ENCODE results near the gene SMARCAL1.

DNA sequence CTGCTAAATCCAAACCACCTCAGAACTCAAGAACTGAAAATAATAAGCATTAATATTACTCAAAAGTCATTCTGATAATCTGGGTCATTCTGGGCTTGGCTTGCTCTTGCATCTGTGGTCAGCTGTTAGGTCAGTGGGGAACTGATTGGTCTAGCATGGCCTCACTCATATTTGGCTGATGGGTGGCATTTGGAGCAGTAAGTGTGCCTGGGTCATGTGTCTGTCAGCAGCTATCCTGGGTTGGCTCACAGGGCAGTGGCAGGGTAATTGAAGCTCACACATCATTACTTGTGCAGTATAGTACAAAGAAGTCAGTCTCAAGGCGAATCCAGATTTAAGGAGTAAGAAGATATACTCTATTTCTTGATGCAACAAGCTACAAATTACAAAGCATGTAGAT is 95.9 kb downstream of the SMARCAL1 start:
- no peak for TF ChIP-seq TEAD4 (IDR thresholded peaks at IDR 0.05)
- no peak for TF ChIP-seq CREB1 (IDR thresholded peaks at IDR 0.05; ENCODE audit: low read depth)
- no peak for TF ChIP-seq EGR1 (IDR thresholded peaks at IDR 0.05)
- no peak for TF ChIP-seq REST (IDR thresholded peaks at IDR 0.05; ENCODE audit: low read depth)
- no peak for TF ChIP-seq RAD21 (IDR thresholded peaks at IDR 0.05; ENCODE audit: low read depth)
- no peak for TF ChIP-seq CEBPB (IDR thresholded peaks at IDR 0.05)
- TF ChIP-seq FOXM1 (IDR thresholded peaks at IDR 0.05; ENCODE audit: borderline replicate concordance, low read depth) = no peak

All from Ishikawa (cell line).